Measurements from ENCODE around the gene ITSN1. TPM values are rescaled to one million over a fixed set of nuclear protein-coding genes. Genes with fewer than 3 reads are reported as not detected.

Gene ITSN1
- total RNA-seq, 3 donors from 2014 or later (not counting 1 experiment from before 2014, with no cell fraction given): 1.5 to 5.1 (median 2.7) TPM

DNA sequence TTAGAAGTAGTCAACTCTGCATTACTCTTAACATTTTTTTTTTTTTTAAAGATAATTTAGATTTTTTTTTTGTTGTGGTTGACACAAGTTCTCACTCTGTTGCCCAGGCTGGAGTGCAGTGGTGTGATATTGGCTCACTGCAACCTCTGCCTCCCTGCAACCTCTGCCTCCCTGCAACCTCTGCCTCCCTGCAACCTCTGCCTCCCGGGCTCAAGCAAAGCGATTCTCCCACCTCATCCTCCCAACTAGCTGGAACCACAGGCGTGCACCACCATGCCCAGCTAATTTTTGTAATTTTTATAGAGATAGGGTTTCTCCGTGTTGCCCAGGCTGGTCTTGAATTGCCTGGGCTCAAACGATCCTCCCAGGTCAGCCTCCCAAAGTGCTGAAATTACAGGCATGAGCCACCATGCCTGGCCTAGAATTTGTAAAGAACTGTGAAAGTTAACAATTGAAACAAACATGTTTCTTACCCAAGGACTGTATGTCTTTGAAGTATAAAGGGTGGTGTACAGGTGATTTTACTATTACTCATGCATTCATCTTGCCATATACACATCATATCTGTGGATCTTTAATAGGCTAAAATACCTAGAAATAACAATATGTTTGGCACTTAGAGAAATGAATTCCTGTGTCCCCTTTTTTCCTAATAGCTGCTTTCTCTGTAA lies 158.6 kb downstream of the ITSN1 start:
- no peaks in the 10 kb centered on the region for H3K4me1 Mint-ChIP-seq
- no peak overlapping the region for H3K4me3 ChIP-seq (ENCODE audit: low read length)
- no peaks in the 10 kb centered on the region for H3K36me3 Mint-ChIP-seq
- TF ChIP-seq, protein P1, sequence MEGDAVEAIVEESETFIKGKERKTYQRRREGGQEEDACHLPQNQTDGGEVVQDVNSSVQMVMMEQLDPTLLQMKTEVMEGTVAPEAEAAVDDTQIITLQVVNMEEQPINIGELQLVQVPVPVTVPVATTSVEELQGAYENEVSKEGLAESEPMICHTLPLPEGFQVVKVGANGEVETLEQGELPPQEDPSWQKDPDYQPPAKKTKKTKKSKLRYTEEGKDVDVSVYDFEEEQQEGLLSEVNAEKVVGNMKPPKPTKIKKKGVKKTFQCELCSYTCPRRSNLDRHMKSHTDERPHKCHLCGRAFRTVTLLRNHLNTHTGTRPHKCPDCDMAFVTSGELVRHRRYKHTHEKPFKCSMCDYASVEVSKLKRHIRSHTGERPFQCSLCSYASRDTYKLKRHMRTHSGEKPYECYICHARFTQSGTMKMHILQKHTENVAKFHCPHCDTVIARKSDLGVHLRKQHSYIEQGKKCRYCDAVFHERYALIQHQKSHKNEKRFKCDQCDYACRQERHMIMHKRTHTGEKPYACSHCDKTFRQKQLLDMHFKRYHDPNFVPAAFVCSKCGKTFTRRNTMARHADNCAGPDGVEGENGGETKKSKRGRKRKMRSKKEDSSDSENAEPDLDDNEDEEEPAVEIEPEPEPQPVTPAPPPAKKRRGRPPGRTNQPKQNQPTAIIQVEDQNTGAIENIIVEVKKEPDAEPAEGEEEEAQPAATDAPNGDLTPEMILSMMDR (IDR thresholded peaks at IDR 0.05): no peak
- no peak overlapping the region for H3K4me3 Mint-ChIP-seq
- intact Hi-C loops (cut with micrococcal nuclease): no loop called here
- no peaks in the 10 kb centered on the region for H3K9me3 ChIP-seq (ENCODE audit: control insufficient read depth, insufficient read depth, low read length)
- no peaks in the 10 kb centered on the region for H3K4me1 ChIP-seq (ENCODE audit: control insufficient read depth, insufficient read depth, low read length)
- WGBS (ENCODE audit: insufficient coverage): 77% methylated on average over 5 of the region's 5 CpGs
- no peaks in the 10 kb centered on the region for H3K27me3 Mint-ChIP-seq (ENCODE audit: low read depth in 2 of 2)
- ATAC-seq (no peak), DNase-seq (no peak)
- H3K27ac Mint-ChIP-seq: no peak overlapping the region
- no peak overlapping the region for H3K27ac ChIP-seq (ENCODE audit: low read length)
- H3K9me3 Mint-ChIP-seq: no peaks in the 10 kb centered on the region
- no peaks in the 10 kb centered on the region for H3K36me3 ChIP-seq (ENCODE audit: control insufficient read depth, insufficient read depth, low read length)
- no peaks in the 10 kb centered on the region for H3K27me3 ChIP-seq (ENCODE audit: control insufficient read depth, insufficient read depth, low read length)

DNA sequence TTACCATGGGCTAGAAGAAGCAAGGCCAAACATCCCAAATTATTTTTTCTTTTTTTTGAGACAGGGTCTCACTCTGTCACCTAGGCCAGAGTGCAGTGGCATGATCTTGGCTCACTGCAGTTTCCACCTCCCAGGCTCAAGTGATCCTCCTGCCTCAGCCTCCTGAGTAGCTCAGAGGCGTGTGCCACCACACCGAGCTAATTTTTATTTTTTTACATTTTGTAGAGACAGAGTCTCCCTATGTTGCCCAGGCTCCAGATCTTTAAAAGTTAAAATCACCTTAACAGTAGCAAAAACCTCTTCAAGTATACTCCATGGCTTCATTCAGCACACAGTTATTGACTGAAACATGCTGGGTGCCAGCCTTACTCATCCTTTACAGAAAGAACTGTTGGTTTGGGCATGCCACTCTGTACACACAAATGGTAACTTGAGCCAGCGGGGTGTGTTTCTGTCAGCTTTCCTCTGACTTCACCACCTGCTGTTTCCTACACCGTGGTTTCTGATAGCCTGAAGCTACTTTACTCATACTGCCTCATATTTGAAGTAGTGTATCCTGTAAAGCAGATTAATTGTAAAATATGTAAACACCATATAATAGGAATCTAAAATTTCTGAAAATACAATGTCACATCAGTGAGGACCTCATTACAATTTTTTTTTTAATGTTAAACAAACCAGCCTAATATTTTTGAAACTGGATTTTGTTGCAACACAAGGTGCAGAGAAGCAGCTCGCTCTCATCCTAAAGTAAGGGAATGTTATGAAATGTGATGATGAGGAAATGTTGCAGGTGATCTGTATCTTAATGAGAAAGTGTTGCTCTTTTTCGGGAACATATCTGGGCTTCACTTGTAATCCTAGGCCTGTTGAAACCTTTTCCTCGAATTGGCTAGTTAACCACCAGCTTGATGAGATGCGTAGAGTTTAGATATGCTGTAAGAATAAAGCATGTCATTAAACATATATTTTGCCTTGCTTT lies 159.4 kb downstream of the ITSN1 start:
- no peaks in the 10 kb centered on the region for H3K27me3 Mint-ChIP-seq (ENCODE audit: low read depth in 2 of 2)
- Histone ChIP-seq H3K4me1 (ENCODE audit: control insufficient read depth, insufficient read depth, low read length) (no peaks in the 10 kb centered on the region), H3K9me3 (ENCODE audit: control insufficient read depth, insufficient read depth, low read length) (no peaks in the 10 kb centered on the region), H3K4me3 (ENCODE audit: low read length) (no peak overlapping the region), H3K27ac (ENCODE audit: low read length) (no peak overlapping the region), H3K27me3 (ENCODE audit: control insufficient read depth, insufficient read depth, low read length) (no peaks in the 10 kb centered on the region), H3K36me3 (ENCODE audit: control insufficient read depth, insufficient read depth, low read length) (no peaks in the 10 kb centered on the region)
- no peaks in the 10 kb centered on the region for H3K36me3 Mint-ChIP-seq
- DNase-seq (no peak), ATAC-seq (no peak)
- intact Hi-C loops (cut with micrococcal nuclease): no loop called here
- H3K4me1 Mint-ChIP-seq: no peaks in the 10 kb centered on the region
- 91% methylated on average over 7 of the region's 8 CpGs for WGBS (ENCODE audit: insufficient coverage)
- TF ChIP-seq, protein P1 (IDR thresholded peaks at IDR 0.05): no peak
- no peak overlapping the region for H3K4me3 Mint-ChIP-seq
- H3K9me3 Mint-ChIP-seq: no peaks in the 10 kb centered on the region
- no peak overlapping the region for H3K27ac Mint-ChIP-seq

DNA sequence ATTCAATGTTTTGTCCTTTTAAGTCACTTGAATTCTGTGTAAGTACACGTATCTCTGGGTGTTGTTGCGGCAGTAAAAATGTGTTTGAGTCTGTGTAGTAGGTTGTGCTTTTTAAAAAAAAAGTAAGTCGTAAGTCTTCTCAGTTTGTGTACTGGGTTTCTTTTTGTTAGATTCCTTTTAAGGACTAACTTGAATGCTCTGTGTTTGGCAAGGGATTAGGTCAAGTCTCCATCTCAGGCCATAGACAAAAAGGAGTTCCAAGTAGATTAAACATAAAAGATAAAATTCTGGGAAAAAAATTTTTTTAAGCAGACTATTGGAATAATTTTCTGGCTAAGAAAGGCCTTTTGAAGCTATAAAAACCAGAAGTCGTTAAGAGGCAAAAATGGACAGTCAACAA lies 160.2 kb downstream of the ITSN1 start:
- intact Hi-C loops (cut with micrococcal nuclease): no loop called here
- no peak overlapping the region for H3K27ac ChIP-seq (ENCODE audit: low read length)
- no peaks in the 10 kb centered on the region for H3K9me3 Mint-ChIP-seq
- H3K4me3 ChIP-seq (ENCODE audit: low read length): no peak overlapping the region
- H3K9me3 ChIP-seq (ENCODE audit: control insufficient read depth, insufficient read depth, low read length): no peaks in the 10 kb centered on the region
- no peaks in the 10 kb centered on the region for H3K4me1 ChIP-seq (ENCODE audit: control insufficient read depth, insufficient read depth, low read length)
- no peak for DNase-seq
- H3K36me3 Mint-ChIP-seq: no peaks in the 10 kb centered on the region
- no peak for ATAC-seq
- no peak overlapping the region for H3K27ac Mint-ChIP-seq
- H3K27me3 Mint-ChIP-seq (ENCODE audit: low read depth in 2 of 2): no peaks in the 10 kb centered on the region
- H3K36me3 ChIP-seq (ENCODE audit: control insufficient read depth, insufficient read depth, low read length): no peaks in the 10 kb centered on the region
- H3K4me1 Mint-ChIP-seq: no peaks in the 10 kb centered on the region
- TF ChIP-seq, protein P1 (IDR thresholded peaks at IDR 0.05): no peak
- 95% methylated on average over 4 of the region's 4 CpGs for WGBS (ENCODE audit: insufficient coverage)
- H3K27me3 ChIP-seq (ENCODE audit: control insufficient read depth, insufficient read depth, low read length): no peaks in the 10 kb centered on the region
- no peak overlapping the region for H3K4me3 Mint-ChIP-seq
